Activated CD8-positive, alpha-beta memory T cell treated with anti-CD3 and anti-CD28 coated beads, Interleukin-2, amount 10 ng/mL, durations not matched to agents 7 days and 5 days (primary cell): ENCODE measurements around the gene KDM4C. TPM values are rescaled to one million over a fixed set of nuclear protein-coding genes. Genes with fewer than 3 reads are reported as not detected.

Experiments used
- ATAC-seq: fragments of 150-1000 bp; cut with Tn5 transposase; one replicate; pipeline ENCODE4 v1.10.0; 2021; ENCODE audit warnings: moderate library complexity
- CTCF ChIA-PET: fragments of 350-600 bp; sonication (Branson Sonifier 250); formaldehyde crosslinking; loops from one replicate; lab custom pipeline; 2021; ENCODE audit warnings: antibody characterized with exemption; lab: Charles Lee
- DNase-seq: peaks from one replicate; pipeline ENCODE4 v3.0.0-alpha.2; 2020
- H3K27ac Mint-ChIP-seq: one replicate; pipeline ENCODE4 v1.8.0; 2021; ENCODE audit warnings: mild to moderate bottlenecking, mixed read lengths
- H3K27me3 Mint-ChIP-seq: one replicate; pipeline ENCODE4 v1.8.0; 2021; ENCODE audit warnings: mixed read lengths
- H3K36me3 Mint-ChIP-seq: one replicate; pipeline ENCODE4 v1.8.0; 2021; ENCODE audit warnings: mild to moderate bottlenecking, mixed read lengths
- H3K4me1 Mint-ChIP-seq: one replicate; pipeline ENCODE4 v1.8.0; 2021; ENCODE audit warnings: mixed read lengths
- H3K4me3 Mint-ChIP-seq: one replicate; pipeline ENCODE4 v1.8.0; 2021; ENCODE audit warnings: mild to moderate bottlenecking, moderate library complexity, mixed read lengths
- H3K9me3 Mint-ChIP-seq: one replicate; pipeline ENCODE4 v1.8.0; 2022; ENCODE audit warnings: low read depth, mixed read lengths
- total RNA-seq, 2 experiments: library from RNA; stranded (reverse); gene quantifications; one replicate each; pipeline ENCODE4 v1.2.3, GENCODE V29; 2021

The KDM4C gene
- total RNA-seq, 2 experiments from 2014 or later = 31.5 to 57.8 TPM

DNA sequence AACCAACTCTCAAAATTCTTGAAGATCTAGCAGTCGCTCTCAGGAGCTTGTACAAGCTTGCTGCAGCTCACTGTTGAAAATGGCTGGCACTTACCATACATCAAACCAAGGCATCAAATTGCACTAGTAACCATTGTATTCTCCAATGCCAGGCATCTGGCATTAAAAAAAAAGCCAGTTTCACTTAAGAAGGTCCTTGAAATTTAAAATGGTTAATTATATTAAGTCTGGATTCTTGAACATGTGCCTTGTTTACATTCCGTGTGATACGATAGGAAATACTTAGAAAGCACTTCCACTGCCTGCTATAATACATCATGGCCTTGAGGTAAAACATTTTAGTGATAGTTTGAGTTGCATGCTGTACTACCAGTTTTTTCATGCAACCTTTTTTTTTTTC is 300.7 kb downstream of the KDM4C start:
- Mint-ChIP-seq H3K36me3 (no peaks in the 10 kb centered on the region), H3K27ac (no peak overlapping the region), H3K4me3 (no peak overlapping the region), H3K4me1 (peaks cover 17% of the 10 kb centered on the region), H3K27me3 (no peaks in the 10 kb centered on the region), H3K9me3 (no peaks in the 10 kb centered on the region)
- no peak for DNase-seq
- CTCF ChIA-PET = no interaction called here
- no peak for ATAC-seq

DNA sequence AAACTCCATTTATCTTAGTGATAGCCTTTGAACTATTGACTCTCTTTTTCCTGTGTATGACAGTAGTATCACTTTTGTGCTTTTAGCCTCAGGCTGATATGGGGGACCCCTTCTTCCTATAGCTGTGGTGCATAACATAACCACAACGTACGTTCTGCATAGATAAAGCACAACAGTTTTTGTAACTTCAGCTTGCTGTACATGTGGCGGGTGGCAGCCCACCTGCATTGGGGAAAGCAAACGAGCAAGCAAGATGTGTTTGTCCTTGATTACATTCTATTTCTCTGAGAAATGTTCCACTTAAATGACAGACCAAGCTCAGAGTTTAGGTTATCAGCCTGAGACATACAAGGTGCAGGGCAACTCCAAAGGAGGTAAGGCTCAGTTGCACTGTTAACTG is 309.4 kb downstream of the KDM4C start:
- Mint-ChIP-seq H3K4me1 (peaks cover 3% of the 10 kb centered on the region), H3K27ac (no peak overlapping the region), H3K27me3 (no peaks in the 10 kb centered on the region), H3K36me3 (peaks cover 2% of the 10 kb centered on the region), H3K9me3 (no peaks in the 10 kb centered on the region), H3K4me3 (no peak overlapping the region)
- DNase-seq (no peak), ATAC-seq (no peak)
- CTCF ChIA-PET = interaction anchor here (1.3 kb wide), 1 partner anchor 16 kb away, joined by 3 read pairs; no protein-coding TSS in a partner anchor

- Mint-ChIP-seq H3K9me3 (no peaks in the 10 kb centered on the region), H3K27ac (no peak overlapping the region), H3K36me3 (peaks cover 8% of the 10 kb centered on the region), H3K4me1 (peaks cover 3% of the 10 kb centered on the region), H3K4me3 (no peak overlapping the region), H3K27me3 (no peaks in the 10 kb centered on the region)
- no peak for ATAC-seq
- no peak for DNase-seq
- CTCF ChIA-PET = no interaction called here
These were observed 314.1 kb downstream of the KDM4C start for GRCh38 chr9:7071916-7072315.

DNA sequence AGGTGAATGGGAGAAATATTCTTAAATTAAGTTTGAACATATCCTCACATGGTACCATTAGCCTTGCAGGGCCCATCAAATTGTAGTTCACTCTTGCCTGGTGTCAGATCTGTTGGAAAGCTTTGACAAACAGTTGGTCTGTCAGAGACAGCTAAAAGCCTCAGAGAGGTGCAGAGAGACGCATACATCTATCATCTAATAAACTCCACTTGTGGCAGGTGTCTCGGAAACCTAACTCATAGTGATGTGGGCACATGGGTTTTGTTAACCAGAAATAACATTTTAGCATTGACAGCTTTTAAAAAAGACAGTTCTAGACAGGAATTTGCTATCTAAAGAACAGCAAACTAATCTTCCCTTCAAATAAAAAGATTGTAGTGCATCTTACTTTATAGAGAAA is 315.9 kb downstream of the KDM4C start:
- H3K4me3 Mint-ChIP-seq = no peak overlapping the region
- H3K4me1 Mint-ChIP-seq = no peaks in the 10 kb centered on the region
- H3K9me3 Mint-ChIP-seq = no peaks in the 10 kb centered on the region
- CTCF ChIA-PET = interaction anchor here (0.8 kb wide), 1 partner anchor 17 kb away, joined by 3 read pairs; no protein-coding TSS in a partner anchor
- ATAC-seq (no peak), DNase-seq (no peak)
- no peaks in the 10 kb centered on the region for H3K27me3 Mint-ChIP-seq
- H3K27ac Mint-ChIP-seq = no peak overlapping the region
- H3K36me3 Mint-ChIP-seq = peaks cover 19% of the 10 kb centered on the region

DNA sequence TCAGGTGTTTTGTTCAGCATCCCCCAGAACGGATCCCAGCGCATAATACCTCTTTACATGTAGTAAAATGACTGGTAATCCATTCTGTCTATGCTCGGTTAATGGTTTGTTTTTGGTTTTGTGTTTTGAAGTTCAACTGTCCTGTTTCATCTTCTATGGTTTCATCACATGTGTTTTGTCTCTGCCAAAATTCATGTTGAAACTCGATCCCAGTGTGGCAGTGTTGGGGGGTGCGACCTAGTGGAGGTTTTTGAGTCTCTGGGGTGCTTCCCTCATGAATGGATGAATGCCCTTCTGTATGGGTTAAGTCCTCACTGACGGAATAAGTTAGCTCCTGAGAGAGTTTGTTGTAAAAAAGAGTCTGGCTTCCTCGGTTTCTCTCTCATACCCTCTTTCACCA is 317.4 kb downstream of the KDM4C start:
- Mint-ChIP-seq H3K27ac (no peak overlapping the region), H3K4me1 (no peaks in the 10 kb centered on the region), H3K36me3 (peaks cover 20% of the 10 kb centered on the region), H3K27me3 (no peaks in the 10 kb centered on the region), H3K9me3 (no peaks in the 10 kb centered on the region), H3K4me3 (no peak overlapping the region)
- CTCF ChIA-PET = no interaction called here
- DNase-seq = no peak
- no peak for ATAC-seq

- no peak for ATAC-seq
- Mint-ChIP-seq H3K4me3 (no peak overlapping the region), H3K27ac (no peak overlapping the region), H3K36me3 (peaks cover 21% of the 10 kb centered on the region), H3K27me3 (no peaks in the 10 kb centered on the region), H3K4me1 (no peaks in the 10 kb centered on the region), H3K9me3 (no peaks in the 10 kb centered on the region)
- DNase-seq = no peak
- CTCF ChIA-PET = no interaction called here
These were observed 321.3 kb downstream of the KDM4C start for GRCh38 chr9:7079051-7079450.

DNA sequence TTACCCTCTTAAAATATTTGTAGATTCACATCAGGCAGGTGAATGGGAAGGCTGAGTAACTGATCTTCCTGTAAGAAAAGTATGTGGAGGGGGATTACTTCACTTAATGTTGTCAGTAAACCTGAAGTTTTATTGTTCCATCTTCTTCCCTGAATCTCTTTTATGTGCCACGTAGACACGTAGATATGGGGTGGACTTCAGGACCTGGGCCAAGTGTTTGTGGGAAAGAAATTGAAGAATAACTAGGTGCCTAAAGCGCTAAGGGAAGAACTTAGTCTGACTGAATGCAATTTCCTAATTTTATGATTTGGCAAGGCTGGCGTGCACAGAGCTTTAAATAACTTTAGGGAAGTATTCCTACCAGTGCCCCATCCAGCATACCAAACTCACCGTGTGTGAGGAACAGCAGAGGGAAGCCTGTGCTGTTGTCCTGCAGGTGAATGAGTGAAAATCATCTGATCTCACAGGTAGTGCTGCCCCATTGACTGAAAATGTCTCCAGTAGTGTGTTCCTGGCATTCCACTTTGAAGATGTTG is 323.4 kb downstream of the KDM4C start:
- Mint-ChIP-seq H3K36me3 (peaks cover 18% of the 10 kb centered on the region), H3K27me3 (no peaks in the 10 kb centered on the region), H3K4me3 (no peak overlapping the region), H3K9me3 (no peaks in the 10 kb centered on the region), H3K27ac (no peak overlapping the region), H3K4me1 (peaks cover 7% of the 10 kb centered on the region)
- DNase-seq = no peak
- CTCF ChIA-PET = no interaction called here
- ATAC-seq = no peak

DNA sequence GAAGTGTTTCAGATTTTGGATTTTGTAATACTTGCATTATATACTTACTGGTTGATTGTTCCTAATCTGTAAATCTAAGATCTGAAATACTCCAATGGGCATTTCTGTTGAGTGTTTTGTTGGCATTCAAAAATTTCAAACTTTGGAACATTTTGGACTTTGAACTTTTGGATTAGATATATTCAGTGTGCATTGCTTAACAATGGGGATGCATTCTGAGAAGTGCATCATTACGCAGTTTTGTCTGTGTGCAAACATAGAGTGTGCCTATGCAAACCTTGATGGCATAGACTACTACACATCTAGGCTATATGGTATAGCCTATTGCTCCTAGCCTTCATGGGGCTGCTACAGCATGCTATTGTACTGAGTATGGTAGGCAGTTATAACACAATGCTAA is 325.4 kb downstream of the KDM4C start:
- Mint-ChIP-seq H3K36me3 (peaks cover 7% of the 10 kb centered on the region), H3K4me1 (peaks cover 7% of the 10 kb centered on the region)

DNA sequence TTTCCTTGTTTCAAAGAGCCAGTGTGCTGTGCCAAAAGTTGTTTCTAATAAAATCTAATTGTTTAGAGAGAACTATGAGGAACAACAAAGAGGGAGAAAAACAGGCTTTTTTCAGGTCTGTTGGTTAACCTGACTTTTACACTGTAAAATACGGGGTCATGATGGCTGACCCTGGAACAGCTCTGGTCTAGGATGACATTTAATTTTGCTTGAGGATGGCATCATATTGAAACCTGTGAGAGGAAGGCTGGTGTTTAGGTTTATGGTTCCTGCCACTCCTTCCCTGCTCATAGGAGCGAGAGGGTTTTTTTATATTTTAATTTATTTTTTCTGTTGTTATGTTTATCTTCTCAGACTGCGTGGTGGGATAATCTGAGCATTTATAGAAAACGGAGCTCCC is 327.6 kb downstream of the KDM4C start:
- DNase-seq (no peak), ATAC-seq (no peak)
- Mint-ChIP-seq H3K27me3 (no peaks in the 10 kb centered on the region), H3K36me3 (peaks cover 4% of the 10 kb centered on the region), H3K27ac (no peak overlapping the region), H3K4me3 (no peak overlapping the region), H3K9me3 (no peaks in the 10 kb centered on the region), H3K4me1 (peaks cover 7% of the 10 kb centered on the region)
- CTCF ChIA-PET = no interaction called here

More for the DNA sequence above, 325.4 kb downstream of the KDM4C start:
- no peak for DNase-seq
- ATAC-seq = no peak
- CTCF ChIA-PET = no interaction called here
- no peak overlapping the region for H3K27ac Mint-ChIP-seq
- no peaks in the 10 kb centered on the region for H3K9me3 Mint-ChIP-seq
- no peak overlapping the region for H3K4me3 Mint-ChIP-seq
- no peaks in the 10 kb centered on the region for H3K27me3 Mint-ChIP-seq

DNA sequence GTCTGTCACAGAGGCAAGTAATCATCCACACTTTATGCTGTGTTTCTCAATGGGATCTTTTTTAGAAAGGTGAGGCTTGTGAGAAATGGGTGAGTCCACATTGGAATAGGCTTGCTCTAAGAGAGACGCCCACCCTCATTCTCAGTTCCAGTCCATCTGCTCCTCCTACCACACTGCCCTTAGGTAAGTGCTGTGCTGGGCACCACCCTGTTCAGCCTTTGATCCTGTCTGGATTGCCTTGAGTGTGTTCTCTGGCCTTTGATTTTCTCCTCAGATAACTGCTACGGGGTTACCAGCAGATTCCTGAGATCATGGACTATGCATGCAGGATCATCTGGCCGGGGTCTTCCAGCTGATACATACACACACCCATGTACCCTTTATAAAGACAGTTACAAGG is 328.6 kb downstream of the KDM4C start:
- Mint-ChIP-seq H3K27ac (no peak overlapping the region), H3K27me3 (no peaks in the 10 kb centered on the region), H3K36me3 (peaks cover 2% of the 10 kb centered on the region), H3K9me3 (no peaks in the 10 kb centered on the region), H3K4me3 (no peak overlapping the region), H3K4me1 (peaks cover 7% of the 10 kb centered on the region)
- CTCF ChIA-PET = no interaction called here
- no peak for ATAC-seq
- DNase-seq = no peak

GRCh38 chr9:7088611-7089010 is 330.8 kb downstream of the KDM4C start:
- no peaks in the 10 kb centered on the region for H3K27me3 Mint-ChIP-seq
- no peak for DNase-seq
- CTCF ChIA-PET = no interaction called here

DNA sequence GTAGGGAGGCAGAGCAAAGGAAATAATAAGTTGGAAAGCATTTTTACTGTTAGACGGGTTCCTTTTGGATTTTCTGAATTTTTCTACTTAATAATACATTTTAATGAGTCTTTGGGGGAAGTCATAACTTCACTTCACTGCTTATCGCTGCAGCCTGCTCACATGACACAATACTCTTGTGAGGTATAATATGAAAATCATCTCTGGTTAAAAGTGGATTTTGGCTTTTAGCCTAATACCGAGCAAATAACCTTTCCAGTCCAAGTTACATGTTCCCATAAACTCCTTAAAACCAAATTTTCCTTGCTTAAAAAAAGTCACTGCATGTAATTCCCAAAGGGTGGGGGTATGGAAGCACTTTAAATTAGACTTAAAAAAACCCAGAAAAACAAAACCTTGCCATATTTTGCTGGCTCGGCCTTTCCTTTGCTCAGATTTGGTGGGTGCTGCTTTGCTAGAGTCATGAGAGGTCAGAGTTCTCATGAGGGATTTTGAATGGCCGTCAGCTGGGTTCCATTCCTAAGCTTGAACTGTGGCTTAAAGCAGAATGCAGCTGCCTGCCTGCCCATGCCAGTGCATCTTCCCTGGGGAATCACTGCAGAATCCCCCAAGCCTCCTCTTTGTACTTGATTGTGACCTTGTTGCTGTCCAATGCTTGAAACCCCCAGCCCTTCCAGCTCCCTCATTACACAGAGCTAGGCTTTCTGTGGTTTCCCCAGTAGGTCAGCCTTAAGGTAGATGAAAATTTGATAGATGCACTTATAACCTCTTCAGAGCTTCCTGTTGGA is 331.8 kb downstream of the KDM4C start:
- ATAC-seq = no peak
- no peak for DNase-seq
- H3K36me3 Mint-ChIP-seq = peaks cover 6% of the 10 kb centered on the region
- no peak overlapping the region for H3K4me3 Mint-ChIP-seq
- H3K4me1 Mint-ChIP-seq = peaks cover 14% of the 10 kb centered on the region
- H3K27ac Mint-ChIP-seq = no peak overlapping the region
- H3K27me3 Mint-ChIP-seq = no peaks in the 10 kb centered on the region
- CTCF ChIA-PET = no interaction called here
- no peaks in the 10 kb centered on the region for H3K9me3 Mint-ChIP-seq

More at GRCh38 chr9:7088611-7089010, 330.8 kb downstream of the KDM4C start:
- Mint-ChIP-seq H3K36me3 (peaks cover 5% of the 10 kb centered on the region), H3K4me3 (no peak overlapping the region), H3K9me3 (no peaks in the 10 kb centered on the region), H3K4me1 (peaks cover 14% of the 10 kb centered on the region), H3K27ac (no peak overlapping the region)
- ATAC-seq = no peak

DNA sequence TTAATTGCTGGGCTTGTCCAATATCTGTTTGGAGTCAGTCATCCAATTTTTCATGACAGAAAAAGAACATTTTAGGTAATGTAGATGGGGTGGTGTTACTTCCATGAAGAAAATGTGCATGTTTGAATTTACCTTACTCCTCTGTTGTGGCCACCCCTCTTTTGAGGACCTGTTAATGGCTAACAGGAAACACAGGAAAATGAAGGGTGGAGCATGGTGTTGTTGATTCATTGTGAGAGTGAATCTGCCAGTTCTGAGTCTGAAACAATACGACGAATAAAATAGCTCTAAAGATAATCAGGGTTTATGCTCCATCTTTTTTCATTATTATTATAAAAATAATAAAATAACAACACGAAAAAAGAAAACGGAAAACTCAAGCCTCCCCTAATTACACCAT is 335.3 kb downstream of the KDM4C start:
- Mint-ChIP-seq H3K27ac (no peak overlapping the region), H3K4me1 (peaks cover 7% of the 10 kb centered on the region), H3K4me3 (no peak overlapping the region), H3K9me3 (no peaks in the 10 kb centered on the region), H3K36me3 (peaks cover 7% of the 10 kb centered on the region), H3K27me3 (no peaks in the 10 kb centered on the region)
- no peak for ATAC-seq
- DNase-seq = no peak
- CTCF ChIA-PET = no interaction called here

DNA sequence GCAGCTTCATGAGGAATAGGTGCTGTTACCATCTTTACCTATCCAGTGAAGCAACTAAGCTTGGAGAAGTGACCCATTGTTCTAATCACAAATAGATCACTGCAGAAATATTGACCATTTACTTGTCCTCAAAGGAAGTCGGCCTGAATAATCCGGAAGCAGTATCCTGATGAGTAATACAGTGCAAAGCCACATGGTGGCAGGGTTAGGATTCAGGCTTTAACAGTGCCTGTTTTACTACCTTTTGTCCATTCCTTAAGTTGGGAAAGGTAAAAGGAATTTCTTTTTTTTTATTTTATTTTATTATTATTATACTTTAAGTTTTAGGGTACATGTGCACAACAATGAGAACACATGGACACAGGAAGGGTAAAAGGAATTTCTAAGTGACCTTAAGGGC is 336.3 kb downstream of the KDM4C start:
- Mint-ChIP-seq H3K27me3 (no peaks in the 10 kb centered on the region), H3K27ac (no peak overlapping the region), H3K4me1 (peaks cover 7% of the 10 kb centered on the region), H3K9me3 (no peaks in the 10 kb centered on the region), H3K36me3 (peaks cover 13% of the 10 kb centered on the region), H3K4me3 (no peak overlapping the region)
- ATAC-seq (no peak), DNase-seq (no peak)
- CTCF ChIA-PET = no interaction called here
